Thyroid gland (tissue), 4 donors: ENCODE results near the gene GTF2F2.

ENCODE experiments used
- POLR2A ChIP-seq, 2 donors: fragments of 450-650 bp; IDR thresholded peaks; one replicate each; pipeline ENCODE4 v1.6.1; 2017; ENCODE audit warnings: antibody characterized with exemption in 2 of 2, mild to moderate bottlenecking in 2 of 2, moderate library complexity in 1 of 2
- TF ChIP-seq, protein P1 (sequence below), 6 experiments: fragments of 200-600 bp in 3 of 6; fragments of 450-650 bp in 3 of 6; sonication (generic) in 3 of 6; IDR thresholded peaks; one replicate each; pipeline ENCODE4 v1.5.1; 2016 to 2019; ENCODE audit warnings: antibody characterized with exemption in 6 of 6, mild to moderate bottlenecking in 2 of 6, inconsistent platforms in 1 of 6, moderate library complexity in 1 of 6

DNA sequence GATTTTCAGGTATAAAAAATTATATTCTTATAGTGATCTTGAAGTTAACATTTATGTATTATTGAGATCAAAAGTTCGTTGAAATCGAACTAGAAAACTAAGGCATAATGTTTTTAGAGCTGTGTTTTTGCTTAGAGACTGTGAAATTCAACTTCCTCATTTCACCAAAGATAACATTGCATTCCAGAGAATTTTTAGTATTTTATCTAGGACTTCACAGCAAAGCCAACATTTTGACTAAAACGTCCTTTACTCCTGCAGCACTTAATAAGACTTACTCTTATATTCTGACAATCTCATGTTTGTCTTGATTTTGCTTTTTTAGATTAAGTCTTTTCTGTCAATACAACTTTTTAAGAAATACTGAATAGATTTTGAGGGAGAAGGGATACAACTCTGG is 75.8 kb downstream of the GTF2F2 start:
- TF ChIP-seq POLR2A (IDR thresholded peaks at IDR 0.05), result no peak
- TF ChIP-seq, protein P1, sequence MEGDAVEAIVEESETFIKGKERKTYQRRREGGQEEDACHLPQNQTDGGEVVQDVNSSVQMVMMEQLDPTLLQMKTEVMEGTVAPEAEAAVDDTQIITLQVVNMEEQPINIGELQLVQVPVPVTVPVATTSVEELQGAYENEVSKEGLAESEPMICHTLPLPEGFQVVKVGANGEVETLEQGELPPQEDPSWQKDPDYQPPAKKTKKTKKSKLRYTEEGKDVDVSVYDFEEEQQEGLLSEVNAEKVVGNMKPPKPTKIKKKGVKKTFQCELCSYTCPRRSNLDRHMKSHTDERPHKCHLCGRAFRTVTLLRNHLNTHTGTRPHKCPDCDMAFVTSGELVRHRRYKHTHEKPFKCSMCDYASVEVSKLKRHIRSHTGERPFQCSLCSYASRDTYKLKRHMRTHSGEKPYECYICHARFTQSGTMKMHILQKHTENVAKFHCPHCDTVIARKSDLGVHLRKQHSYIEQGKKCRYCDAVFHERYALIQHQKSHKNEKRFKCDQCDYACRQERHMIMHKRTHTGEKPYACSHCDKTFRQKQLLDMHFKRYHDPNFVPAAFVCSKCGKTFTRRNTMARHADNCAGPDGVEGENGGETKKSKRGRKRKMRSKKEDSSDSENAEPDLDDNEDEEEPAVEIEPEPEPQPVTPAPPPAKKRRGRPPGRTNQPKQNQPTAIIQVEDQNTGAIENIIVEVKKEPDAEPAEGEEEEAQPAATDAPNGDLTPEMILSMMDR (IDR thresholded peaks at IDR 0.05), result no peak
